GM12878 (cell line): ENCODE measurements around the gene TRPV6. TPM values are rescaled to one million over a fixed set of nuclear protein-coding genes. Genes with fewer than 3 reads are reported as not detected.

Experiments
- ATAC-seq: fragments of 200-7000 bp; cut with Tn5 transposase; 3 replicates; pipeline ENCODE4 v1.9.1; 2020; ENCODE audit warnings: mild to moderate bottlenecking, moderate library complexity
- BruUV-seq: library from RNA; stranded (reverse); fragments of 400-500 nt; replicated peaks from 2 replicates; lab custom pipeline; 2021; lab: Mats Ljungman, UMichigan
- CTCF ChIA-PET: fragments of 300-600 bp; sonication (Branson Sonifier 250); formaldehyde crosslinking; extraction: SDS; loops from one replicate; lab custom pipeline; 2021; ENCODE audit warnings: inconsistent platforms; lab: Yijun Ruan, JAX
- POLR2A ChIA-PET: fragments of 350-600 bp; formaldehyde crosslinking; extraction: SDS; loops from one replicate; lab custom pipeline; 2021; ENCODE audit warnings: inconsistent platforms; lab: Charles Lee
- RAD21 ChIA-PET: fragments of 300-600 bp; sonication (Branson Sonifier 250); formaldehyde crosslinking; loops from one replicate; lab custom pipeline; 2023; ENCODE audit warnings: antibody characterized with exemption; ENCODE audit not compliant: unreplicated experiment; lab: Charles Lee
- SMC1A ChIA-PET: fragments of 300-600 bp; sonication (Branson Sonifier 250); formaldehyde crosslinking; loops from one replicate; lab custom pipeline; 2023; ENCODE audit not compliant: unreplicated experiment, uncharacterized antibody; lab: Charles Lee
- DNase-seq: peaks from one replicate; pipeline ENCODE4 v3.0.0-alpha.2; 2011; ENCODE audit warnings: low read depth, low spot score
- FAIRE-seq: peaks from 3 replicates; lab custom pipeline; 2011; peaks lifted over from hg19 to GRCh38; lab: Jason Lieb, UNC
- H2AFZ ChIP-seq: 2 replicates; pipeline ENCODE4 v1.6.0; 2011; ENCODE audit warnings: low read depth, low read length, control low read depth; ENCODE audit not compliant: control insufficient read depth
- H3K27ac ChIP-seq: 2 replicates; pipeline ENCODE4 v1.5.1; 2011; ENCODE audit warnings: control low read depth; ENCODE audit not compliant: control insufficient read depth, insufficient read depth
- H3K27me3 ChIP-seq, 2 experiments: replicated peaks in 1 of 2; 2 replicates each; pipeline versions ENCODE4 v1.6.0 to v1.6.1; 2011; ENCODE audit warnings: low read length in 1 of 2; ENCODE audit not compliant: control insufficient read depth in 2 of 2, insufficient read depth in 2 of 2
- H3K36me3 ChIP-seq, 2 experiments: 2 replicates each; pipeline ENCODE4 v1.5.1; 2011; ENCODE audit warnings: low read length in 1 of 2; ENCODE audit not compliant: control insufficient read depth in 2 of 2, insufficient read depth in 2 of 2
- H3K4me1 ChIP-seq: 2 replicates; pipeline ENCODE4 v1.6.1; 2011; ENCODE audit warnings: mild to moderate bottlenecking, low read length, moderate library complexity, mixed read lengths; ENCODE audit not compliant: control insufficient read depth, insufficient read depth
- H3K4me2 ChIP-seq: 2 replicates; pipeline ENCODE4 v1.6.0; 2011; ENCODE audit warnings: control low read depth; ENCODE audit not compliant: control insufficient read depth, insufficient read depth
- H3K4me3 ChIP-seq: fragments of 200-600 bp; sonication (generic); 2 replicates; pipeline ENCODE4 v1.5.1; 2016
- H3K79me2 ChIP-seq: 2 replicates; pipeline ENCODE4 v1.6.0; 2011; ENCODE audit warnings: low read length; ENCODE audit not compliant: control insufficient read depth, insufficient read depth
- H3K9ac ChIP-seq: 2 replicates; pipeline ENCODE4 v1.8.0; 2011; ENCODE audit warnings: low read length, control low read depth, mixed read lengths; ENCODE audit not compliant: control insufficient read depth, insufficient read depth
- H3K9me3 ChIP-seq: replicated peaks from 3 replicates; pipeline ENCODE4 v1.5.1; 2011; ENCODE audit warnings: mild to moderate bottlenecking, low read length; ENCODE audit not compliant: control insufficient read depth, insufficient read depth
- H4K20me1 ChIP-seq: 2 replicates; pipeline ENCODE4 v1.6.0; 2011; ENCODE audit not compliant: control insufficient read depth, insufficient read depth
- GATAD2B ChIP-seq: fragments of 450-650 bp; conservative IDR thresholded peaks from 2 replicates; pipeline ENCODE4 v1.6.1; 2017; ENCODE audit warnings: low read depth, mild to moderate bottlenecking, moderate library complexity
- HDAC2 ChIP-seq: fragments of 200-600 bp; sonication (generic); IDR thresholded peaks from 2 replicates; pipeline ENCODE4 v1.6.1; 2017
- LARP7 ChIP-seq: fragments of 450-650 bp; IDR thresholded peaks from 2 replicates; pipeline ENCODE4 v1.6.1; 2017; ENCODE audit warnings: mild to moderate bottlenecking
- STAT1 ChIP-seq: fragments of 450-650 bp; conservative IDR thresholded peaks from 2 replicates; pipeline ENCODE4 v1.6.1; 2014; ENCODE audit warnings: antibody characterized with exemption, mild to moderate bottlenecking
- ZNF274 ChIP-seq: IDR thresholded peaks from one replicate; pipeline ENCODE4 v1.8.0; 2011; ENCODE audit not compliant: insufficient read length, insufficient read depth
- WGBS: methylation state at CpG from one replicate; pipeline ENCODE4 v1.1.6; 2016; ENCODE audit warnings: low lambda C conversion rate; ENCODE audit not compliant: insufficient replicate concordance, insufficient coverage; ENCODE audit errors: missing lambda C conversion rate; 5-methylcytosine and 5-hydroxymethylcytosine counted together
- in situ Hi-C: fragments of 300-500 bp; cut with MboI; formaldehyde crosslinking; loops from 9 replicates; pipeline ENCODE4 v1.14.3; 2018; ENCODE audit warnings: mixed read lengths
- intact Hi-C: fragments of 100-400 bp; cut with micrococcal nuclease; formaldehyde crosslinking; loops from one replicate; pipeline ENCODE4 v1.14.2; 2022; ENCODE audit not compliant: unreplicated experiment
- polyA plus RNA-seq, 11 experiments: library from polyadenylated mRNA; depleted of rRNA in 4 of 11; unstranded in 6 of 11; stranded (reverse) in 5 of 11; fragments of >200 nt; fragmentation: Nextera tagmentation in 4 of 11; fragmentation: Illumina TruSeq in 1 of 11; extraction: Ambion mirVana in 4 of 11; extraction: Trizol in 1 of 11; gene quantifications; 1 replicate in 1 of 11; 2 replicates in 10 of 11; pipeline versions ENCODE4 v1.2.1 to v1.2.3, GENCODE V29; 2011 to 2016; ENCODE audit warnings: inconsistent platforms in 2 of 11, missing spikeins in 2 of 11, low read depth in 1 of 11
- total RNA-seq, 4 experiments: library from RNA; depleted of rRNA in 3 of 4; stranded (reverse); fragments of >200 nt in 3 of 4; fragmentation: Illumina TruSeq in 1 of 4; extraction: Trizol in 1 of 4; gene quantifications; 2 replicates each; pipeline versions ENCODE4 v1.2.1 to v1.2.3, GENCODE V29; 2013 to 2021
- TF ChIP-seq, protein P1 (sequence below): fragments of 450-650 bp; IDR thresholded peaks from 2 replicates; pipeline ENCODE4 v1.6.1; 2017; ENCODE audit warnings: low read depth, mild to moderate bottlenecking, moderate library complexity
- TF ChIP-seq, protein P2 (sequence below): IDR thresholded peaks from 2 replicates; pipeline ENCODE4 v1.6.1; 2011; ENCODE audit warnings: mild to moderate bottlenecking, low read depth, low read length, moderate library complexity; ENCODE audit not compliant: insufficient replicate concordance
- TF ChIP-seq, protein P3 (sequence below): fragments of 450-650 bp; IDR thresholded peaks from 2 replicates; pipeline ENCODE4 v1.6.1; 2017; ENCODE audit warnings: mild to moderate bottlenecking, low read depth, inconsistent platforms; ENCODE audit not compliant: poor library complexity, severe bottlenecking

Gene TRPV6
- total and polyA plus RNA-seq, 10 of the 15 experiments (the other 5 are each of a cell fraction or from before 2014, with no cell fraction given): not detected

GRCh38 chr7:142896741-142897379, 11.3 kb upstream of the TRPV6 start:
- no peak overlapping the region for H3K9ac ChIP-seq
- ChIA-PET POLR2A (no interaction called here), CTCF (interaction anchor here (0.6 to 1.7 kb wide), 3 partner anchors 20 to 106 kb away, joined by 3 to 5 read pairs (median 3); no protein-coding TSS in a partner anchor), RAD21 (no interaction called here), SMC1A (interaction anchor here (0.7 kb wide), 1 partner anchor 1209 kb away, joined by 3 read pairs; no protein-coding TSS in a partner anchor)
- H3K36me3 ChIP-seq: no peaks in the 10 kb centered on the region
- H3K27me3 ChIP-seq: peaks cover 0 to 3% of the 10 kb centered on the region in 2 experiments; a peak in 3 of 4 replicates
- TF ChIP-seq, protein P1, sequence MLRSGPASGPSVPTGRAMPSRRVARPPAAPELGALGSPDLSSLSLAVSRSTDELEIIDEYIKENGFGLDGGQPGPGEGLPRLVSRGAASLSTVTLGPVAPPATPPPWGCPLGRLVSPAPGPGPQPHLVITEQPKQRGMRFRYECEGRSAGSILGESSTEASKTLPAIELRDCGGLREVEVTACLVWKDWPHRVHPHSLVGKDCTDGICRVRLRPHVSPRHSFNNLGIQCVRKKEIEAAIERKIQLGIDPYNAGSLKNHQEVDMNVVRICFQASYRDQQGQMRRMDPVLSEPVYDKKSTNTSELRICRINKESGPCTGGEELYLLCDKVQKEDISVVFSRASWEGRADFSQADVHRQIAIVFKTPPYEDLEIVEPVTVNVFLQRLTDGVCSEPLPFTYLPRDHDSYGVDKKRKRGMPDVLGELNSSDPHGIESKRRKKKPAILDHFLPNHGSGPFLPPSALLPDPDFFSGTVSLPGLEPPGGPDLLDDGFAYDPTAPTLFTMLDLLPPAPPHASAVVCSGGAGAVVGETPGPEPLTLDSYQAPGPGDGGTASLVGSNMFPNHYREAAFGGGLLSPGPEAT: no peak
- TF ChIP-seq GATAD2B (no peak), STAT1 (no peak), HDAC2 (no peak)
- intact Hi-C loops: no loop called here
- in situ Hi-C loops: no loop called here
- no peak for ATAC-seq
- H3K79me2 ChIP-seq: no peaks in the 10 kb centered on the region
- no peak overlapping the region for H2AFZ ChIP-seq
- H3K27ac ChIP-seq: no peak overlapping the region
- no TSS peak for BruUV-seq
- H3K4me3 ChIP-seq: no peak overlapping the region
- H3K4me1 ChIP-seq: no peaks in the 10 kb centered on the region
- no peak for FAIRE-seq
- H3K9me3 ChIP-seq: no peaks in the 10 kb centered on the region
- 38% methylated on average over 3 of the region's 3 CpGs for whole genome bisulfite sequencing
- H4K20me1 ChIP-seq: no peaks in the 10 kb centered on the region
- no peak overlapping the region for H3K4me2 ChIP-seq
- DNase-seq: no peak

DNA sequence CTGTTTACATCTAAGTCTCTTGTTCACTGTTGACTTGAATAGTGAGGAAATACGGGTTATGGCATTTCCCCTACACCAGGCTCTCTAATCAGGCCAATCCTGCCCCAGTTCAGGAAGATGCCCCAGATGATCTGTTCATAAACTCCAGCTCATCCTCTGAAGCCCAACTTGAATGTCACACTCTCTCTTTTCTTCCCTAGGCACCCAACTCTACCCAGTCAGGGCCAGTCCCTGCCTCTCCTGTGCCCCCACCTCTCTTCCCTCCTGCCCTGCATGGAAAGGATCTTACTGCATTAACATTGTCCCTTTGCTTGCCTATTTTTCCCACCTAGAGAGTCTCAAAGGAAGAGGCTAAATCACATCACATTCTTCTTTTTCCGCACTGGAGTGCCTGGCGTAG, 10.6 kb upstream of the TRPV6 start:
- in situ Hi-C loops: no loop called here
- no peak for FAIRE-seq

More for the DNA sequence above, 10.6 kb upstream of the TRPV6 start:
- intact Hi-C loops: no loop called here
- Histone ChIP-seq H3K79me2 (no peaks in the 10 kb centered on the region), H3K27me3 (peaks cover 0 to 3% of the 10 kb centered on the region in 2 experiments; a peak in 3 of 4 replicates), H3K9ac (no peak overlapping the region), H2AFZ (no peak overlapping the region), H4K20me1 (no peaks in the 10 kb centered on the region), H3K27ac (no peak overlapping the region), H3K4me1 (no peaks in the 10 kb centered on the region), H3K4me3 (no peak overlapping the region), H3K9me3 (no peaks in the 10 kb centered on the region), H3K36me3 (no peaks in the 10 kb centered on the region), H3K4me2 (no peak overlapping the region)
- ChIA-PET SMC1A (interaction anchor here (0.7 kb wide), 1 partner anchor 1209 kb away, joined by 3 read pairs; no protein-coding TSS in a partner anchor), CTCF (interaction anchor here (0.6 to 1.7 kb wide), 2 partner anchors 21 to 107 kb away, joined by 3 to 5 read pairs; no protein-coding TSS in a partner anchor), POLR2A (no interaction called here), RAD21 (no interaction called here)
- TF ChIP-seq ZNF274 (no peak), LARP7 (no peak)
- TF ChIP-seq, protein P2, sequence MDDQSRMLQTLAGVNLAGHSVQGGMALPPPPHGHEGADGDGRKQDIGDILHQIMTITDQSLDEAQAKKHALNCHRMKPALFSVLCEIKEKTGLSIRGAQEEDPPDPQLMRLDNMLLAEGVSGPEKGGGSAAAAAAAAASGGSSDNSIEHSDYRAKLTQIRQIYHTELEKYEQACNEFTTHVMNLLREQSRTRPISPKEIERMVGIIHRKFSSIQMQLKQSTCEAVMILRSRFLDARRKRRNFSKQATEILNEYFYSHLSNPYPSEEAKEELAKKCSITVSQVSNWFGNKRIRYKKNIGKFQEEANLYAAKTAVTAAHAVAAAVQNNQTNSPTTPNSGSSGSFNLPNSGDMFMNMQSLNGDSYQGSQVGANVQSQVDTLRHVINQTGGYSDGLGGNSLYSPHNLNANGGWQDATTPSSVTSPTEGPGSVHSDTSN: no peak
- TF ChIP-seq, protein P3, sequence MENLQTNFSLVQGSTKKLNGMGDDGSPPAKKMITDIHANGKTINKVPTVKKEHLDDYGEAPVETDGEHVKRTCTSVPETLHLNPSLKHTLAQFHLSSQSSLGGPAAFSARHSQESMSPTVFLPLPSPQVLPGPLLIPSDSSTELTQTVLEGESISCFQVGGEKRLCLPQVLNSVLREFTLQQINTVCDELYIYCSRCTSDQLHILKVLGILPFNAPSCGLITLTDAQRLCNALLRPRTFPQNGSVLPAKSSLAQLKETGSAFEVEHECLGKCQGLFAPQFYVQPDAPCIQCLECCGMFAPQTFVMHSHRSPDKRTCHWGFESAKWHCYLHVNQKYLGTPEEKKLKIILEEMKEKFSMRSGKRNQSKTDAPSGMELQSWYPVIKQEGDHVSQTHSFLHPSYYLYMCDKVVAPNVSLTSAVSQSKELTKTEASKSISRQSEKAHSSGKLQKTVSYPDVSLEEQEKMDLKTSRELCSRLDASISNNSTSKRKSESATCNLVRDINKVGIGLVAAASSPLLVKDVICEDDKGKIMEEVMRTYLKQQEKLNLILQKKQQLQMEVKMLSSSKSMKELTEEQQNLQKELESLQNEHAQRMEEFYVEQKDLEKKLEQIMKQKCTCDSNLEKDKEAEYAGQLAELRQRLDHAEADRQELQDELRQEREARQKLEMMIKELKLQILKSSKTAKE: no peak
- DNase-seq (no peak), ATAC-seq (no peak)
- 34% methylated on average over 3 of the region's 3 CpGs for WGBS
- BruUV-seq: no TSS peak
